Transverse colon (tissue), 4 donors: ENCODE data around the gene S100A7A. TPM values are rescaled to one million over a fixed set of nuclear protein-coding genes. Genes with fewer than 3 reads are reported as not detected.

Experiments
- DNase-seq: peaks from one replicate; pipeline ENCODE4 v3.0.0-alpha.2; 2019
- H3K27ac ChIP-seq, 4 donors: fragments of 200-600 bp; sonication (generic); 2 replicates each; pipeline ENCODE4 v1.5.1; 2016 to 2018; ENCODE audit warnings: inconsistent platforms in 4 of 4
- H3K27me3 ChIP-seq: fragments of 200-600 bp; sonication (generic); 2 replicates; pipeline ENCODE4 v1.5.1; 2017; ENCODE audit warnings: inconsistent platforms
- H3K36me3 ChIP-seq, 4 donors: fragments of 200-600 bp; sonication (generic); 2 replicates each; pipeline ENCODE4 v1.5.1; 2017 to 2019; ENCODE audit warnings: inconsistent platforms in 4 of 4
- H3K4me1 ChIP-seq, 4 donors: fragments of 200-600 bp; sonication (generic); 2 replicates each; pipeline ENCODE4 v1.5.1; 2017 to 2020; ENCODE audit warnings: inconsistent platforms in 4 of 4
- H3K4me3 ChIP-seq, 4 donors: fragments of 200-600 bp; sonication (generic); 1 replicate in 1 of 4; 2 replicates in 3 of 4; pipeline versions ENCODE4 v1.5.1 to v1.6.1; 2017 to 2019; ENCODE audit warnings: inconsistent platforms in 4 of 4
- H3K9me3 ChIP-seq, 2 donors: fragments of 200-600 bp; sonication (generic); 2 replicates each; pipeline ENCODE4 v1.5.1; 2017 to 2019; ENCODE audit warnings: inconsistent platforms in 2 of 2
- EP300 ChIP-seq: sonication (generic); formaldehyde crosslinking; IDR thresholded peaks from one replicate; pipeline ENCODE4 v1.6.1; 2017; ENCODE audit warnings: antibody characterized with exemption, low read depth
- POLR2A ChIP-seq: fragments of 450-650 bp; IDR thresholded peaks from one replicate; pipeline ENCODE4 v1.6.1; 2016; ENCODE audit warnings: antibody characterized with exemption, mild to moderate bottlenecking, moderate library complexity
- POLR2AphosphoS5 ChIP-seq, 3 donors: sonication (generic); formaldehyde crosslinking; IDR thresholded peaks; one replicate each; pipeline ENCODE4 v1.6.1; 2016; ENCODE audit warnings: antibody characterized with exemption in 3 of 3
- WGBS, 2 donors: methylation state at CpG; one replicate each; pipeline ENCODE4 v1.1.5; 2018; ENCODE audit warnings: low coverage in 1 of 2; 5-methylcytosine and 5-hydroxymethylcytosine counted together
- in situ Hi-C, 4 donors: fragments of 200-750 bp; cut with MboI; loops; one replicate each; pipeline versions ENCODE4 v1.15.0 to v1.15.1; 2017; ENCODE audit warnings: low sequenced_read_pairs in 3 of 4, low pct_ligation_motif_present in 1 of 4, low pct_unique_long_range_greater_than_20kb in 1 of 4
- intact Hi-C: fragments of 100-400 bp; cut with DNase I; formaldehyde crosslinking; loops from one replicate; pipeline ENCODE4 v1.15.1; 2023; ENCODE audit warnings: low total_unique reads
- total RNA-seq, 4 donors: library from RNA; depleted of rRNA; stranded (reverse); fragments of >200 nt; gene quantifications; one replicate each; pipeline ENCODE4 v1.1.0, GENCODE V29; 2016
- TF ChIP-seq, protein P1 (sequence below), 5 experiments: fragments of 200-600 bp in 3 of 5; fragments of 450-650 bp in 2 of 5; sonication (generic) in 3 of 5; IDR thresholded peaks; 1 replicate in 2 of 5; 2 replicates in 3 of 5; pipeline ENCODE4 v1.5.1; 2016 to 2017; ENCODE audit warnings: antibody characterized with exemption in 5 of 5, inconsistent platforms in 3 of 5, mild to moderate bottlenecking in 2 of 5, moderate library complexity in 1 of 5

The S100A7A gene
- total RNA-seq, 4 donors from 2014 or later = not detected

DNA sequence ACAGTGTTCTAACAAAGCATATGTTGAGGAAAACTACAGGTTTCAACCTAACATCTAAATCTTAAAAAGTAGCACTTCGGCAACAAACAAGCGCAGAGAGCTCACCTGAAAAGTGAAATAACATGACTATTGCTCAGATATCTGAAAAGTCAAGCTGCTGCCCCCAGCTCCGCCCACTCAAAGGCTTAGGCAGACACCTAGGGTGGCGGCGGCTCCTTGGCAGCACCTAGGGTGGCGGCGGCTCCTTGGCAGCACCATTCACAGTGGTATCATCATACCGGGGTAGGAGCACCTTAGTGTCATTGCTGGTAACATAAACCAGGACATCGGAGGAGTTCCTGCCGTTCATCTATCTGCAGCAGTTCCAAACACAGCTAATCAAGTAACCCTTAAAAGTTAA lies 36.7 kb upstream of the S100A7A start:
- 86 to 100% methylated on average over 2 to 10 of the region's 10 CpGs for WGBS, 2 donors
- Histone ChIP-seq H3K4me3 (no peak overlapping the region), H3K27me3 (no peaks in the 10 kb centered on the region), H3K4me1 (no peaks in the 10 kb centered on the region), H3K27ac (no peak overlapping the region), H3K9me3 (no peaks in the 10 kb centered on the region), H3K36me3 (no peaks in the 10 kb centered on the region)
- intact Hi-C loops = no loop called here
- DNase-seq = no peak
- TF ChIP-seq, protein P1, sequence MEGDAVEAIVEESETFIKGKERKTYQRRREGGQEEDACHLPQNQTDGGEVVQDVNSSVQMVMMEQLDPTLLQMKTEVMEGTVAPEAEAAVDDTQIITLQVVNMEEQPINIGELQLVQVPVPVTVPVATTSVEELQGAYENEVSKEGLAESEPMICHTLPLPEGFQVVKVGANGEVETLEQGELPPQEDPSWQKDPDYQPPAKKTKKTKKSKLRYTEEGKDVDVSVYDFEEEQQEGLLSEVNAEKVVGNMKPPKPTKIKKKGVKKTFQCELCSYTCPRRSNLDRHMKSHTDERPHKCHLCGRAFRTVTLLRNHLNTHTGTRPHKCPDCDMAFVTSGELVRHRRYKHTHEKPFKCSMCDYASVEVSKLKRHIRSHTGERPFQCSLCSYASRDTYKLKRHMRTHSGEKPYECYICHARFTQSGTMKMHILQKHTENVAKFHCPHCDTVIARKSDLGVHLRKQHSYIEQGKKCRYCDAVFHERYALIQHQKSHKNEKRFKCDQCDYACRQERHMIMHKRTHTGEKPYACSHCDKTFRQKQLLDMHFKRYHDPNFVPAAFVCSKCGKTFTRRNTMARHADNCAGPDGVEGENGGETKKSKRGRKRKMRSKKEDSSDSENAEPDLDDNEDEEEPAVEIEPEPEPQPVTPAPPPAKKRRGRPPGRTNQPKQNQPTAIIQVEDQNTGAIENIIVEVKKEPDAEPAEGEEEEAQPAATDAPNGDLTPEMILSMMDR (IDR thresholded peaks at IDR 0.05) = no peak
- no peak for TF ChIP-seq POLR2AphosphoS5 (IDR thresholded peaks at IDR 0.05)
- no peak for TF ChIP-seq POLR2A
- TF ChIP-seq EP300 = no peak
- in situ Hi-C loops = no loop called here

DNA sequence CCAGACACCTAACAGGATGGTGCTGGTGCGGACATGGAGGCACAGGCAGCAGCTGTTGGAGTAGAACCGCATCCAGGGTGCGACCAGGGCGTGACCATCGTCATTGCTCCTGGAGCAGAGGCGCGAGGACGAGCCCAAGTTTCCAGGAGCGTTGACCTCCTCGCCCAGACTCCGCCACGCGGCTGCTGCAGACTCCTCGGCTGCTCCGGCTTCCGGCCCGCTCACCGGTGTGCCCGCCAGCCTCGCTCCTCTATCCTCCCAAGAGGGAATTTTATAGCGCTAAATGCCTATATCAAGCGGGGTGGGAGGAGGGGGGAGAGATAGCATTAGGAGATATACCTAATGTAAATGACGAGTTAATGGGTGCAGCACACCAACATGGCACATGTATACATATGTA lies 35.6 kb upstream of the S100A7A start:
- Histone ChIP-seq H3K36me3 (no peaks in the 10 kb centered on the region), H3K27me3 (no peaks in the 10 kb centered on the region), H3K4me3 (no peak overlapping the region), H3K27ac (no peak overlapping the region), H3K4me1 (no peaks in the 10 kb centered on the region), H3K9me3 (no peaks in the 10 kb centered on the region)
- TF ChIP-seq, protein P1 (IDR thresholded peaks at IDR 0.05) = no peak
- intact Hi-C loops (no loop called here), in situ Hi-C loops (no loop called here)
- DNase-seq = no peak
- WGBS, 2 donors = 94 to 98% methylated on average over 18 to 23 of the region's 23 CpGs

DNA sequence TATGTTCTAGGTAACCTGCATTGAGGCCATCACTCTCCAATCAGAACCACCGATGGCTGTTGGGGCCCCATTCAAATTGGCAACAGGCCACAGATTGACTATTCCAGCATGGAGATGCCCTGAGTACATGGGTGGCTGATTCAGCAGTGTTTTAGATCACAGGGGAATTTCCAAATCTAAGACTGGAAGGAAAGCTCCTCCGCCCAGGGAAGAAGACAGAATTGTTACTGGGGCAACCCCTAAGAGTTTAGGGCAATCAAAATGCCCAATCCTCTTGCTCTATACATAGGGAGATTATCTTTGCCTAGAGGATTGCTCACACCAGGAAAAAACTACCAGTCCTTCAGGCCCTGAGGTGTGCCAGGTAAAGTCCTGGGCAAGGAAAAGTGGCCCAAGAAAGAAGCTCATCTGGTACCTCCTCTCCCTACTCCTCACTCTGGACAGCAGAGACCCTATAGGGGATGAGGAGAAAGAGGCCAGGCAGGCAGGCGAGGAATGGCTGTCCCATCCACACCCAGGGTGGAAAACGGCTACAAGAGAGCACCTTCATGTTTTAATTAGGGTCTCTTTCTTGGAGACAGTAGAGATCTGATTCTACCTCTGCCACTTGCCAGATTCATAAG lies 31.3 kb upstream of the S100A7A start:
- WGBS, 2 donors = 76 to 88% methylated on average over 3 to 4 of the region's 4 CpGs
- no peaks in the 10 kb centered on the region for H3K27me3 ChIP-seq
- no peak overlapping the region for H3K27ac ChIP-seq
- no peaks in the 10 kb centered on the region for H3K9me3 ChIP-seq
- no peaks in the 10 kb centered on the region for H3K4me1 ChIP-seq
- in situ Hi-C loops (no loop called here), intact Hi-C loops (no loop called here)
- H3K4me3 ChIP-seq = no peak overlapping the region
- no peaks in the 10 kb centered on the region for H3K36me3 ChIP-seq
- DNase-seq = no peak
- no peak for TF ChIP-seq POLR2AphosphoS5 (IDR thresholded peaks at IDR 0.05)
- TF ChIP-seq EP300 = no peak
- TF ChIP-seq POLR2A = no peak
- TF ChIP-seq, protein P1 (IDR thresholded peaks at IDR 0.05) = no peak

DNA sequence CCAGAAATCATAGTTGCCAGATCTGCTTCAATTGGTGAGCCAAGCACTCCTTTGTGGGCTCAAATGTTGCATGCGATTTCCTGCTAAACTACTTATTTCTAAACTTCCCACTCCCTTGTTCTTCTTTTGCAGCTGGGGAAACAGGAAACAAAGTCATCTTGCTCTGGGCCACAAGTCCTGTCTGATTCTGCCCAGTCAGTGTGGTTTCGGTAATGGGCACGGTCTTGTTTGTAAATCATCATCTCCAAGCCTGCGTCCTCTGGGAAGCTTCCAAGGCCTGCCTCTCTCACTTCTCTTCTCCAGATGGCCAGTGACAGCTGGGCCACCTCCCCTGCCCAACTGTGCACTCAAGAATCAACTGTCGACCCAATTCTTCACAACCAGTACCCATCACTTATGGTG lies 29.8 kb upstream of the S100A7A start:
- no peak overlapping the region for H3K27ac ChIP-seq
- DNase-seq = peak; percentile 30
- H3K27me3 ChIP-seq = no peaks in the 10 kb centered on the region
- in situ Hi-C loops = no loop called here
- no peak overlapping the region for H3K4me3 ChIP-seq
- no peaks in the 10 kb centered on the region for H3K36me3 ChIP-seq
- intact Hi-C loops = no loop called here
- no peaks in the 10 kb centered on the region for H3K9me3 ChIP-seq
- H3K4me1 ChIP-seq = no peaks in the 10 kb centered on the region
- 40 to 61% methylated on average over 2 to 5 of the region's 5 CpGs for WGBS, 2 donors
- TF ChIP-seq POLR2AphosphoS5 (IDR thresholded peaks at IDR 0.05) (no peak), EP300 (no peak), POLR2A (no peak)
- TF ChIP-seq, protein P1 (IDR thresholded peaks at IDR 0.05) = no peak
